ENCODE results near the gene FRAS1. TPM values are rescaled to one million over a fixed set of nuclear protein-coding genes. Genes with fewer than 3 reads are reported as not detected.

FRAS1 gene
- total and polyA plus RNA-seq, 2 donors (not counting 1 experiment from before 2014, with no cell fraction given), result 0.03 to 0.12 TPM

GRCh38 chr4:78058591-78059523 lies 1.7 kb downstream of the FRAS1 start:
- DNase-seq (peak; percentile 42), ATAC-seq (ENCODE audit: low read depth) (no peak)
- Histone ChIP-seq H3K27me3 (replicated peaks in 1 of 4; ENCODE audit: control extremely low read depth in 1 of 4, control insufficient read depth in 3 of 4, insufficient read depth in 4 of 4, low read length in 3 of 4) (peaks cover 0 to 59% (median 35%) of the 10 kb centered on the region in 4 experiments), H4K20me1 (ENCODE audit: control insufficient read depth, insufficient read depth, low read length, poor library complexity, severe bottlenecking) (no peaks in the 10 kb centered on the region), H3K36me3 (replicated peaks in 1 of 2; ENCODE audit: control extremely low read depth in 1 of 2, control insufficient read depth in 1 of 2, extremely low read depth in 1 of 2, insufficient read depth in 2 of 2, low read length in 1 of 2) (no peaks in the 10 kb centered on the region), H3K27ac (ENCODE audit: low read length in 2 of 2) (no peak overlapping the region), H3K79me2 (ENCODE audit: control insufficient read depth, insufficient read depth, low read length) (no peaks in the 10 kb centered on the region), H3K9ac (ENCODE audit: low read length) (peak overlapping the region; percentile 80), H2AFZ (ENCODE audit: insufficient read depth, low read depth, low read length, poor library complexity, severe bottlenecking) (peak overlapping the region; percentile 82), H3K4me1 (ENCODE audit: control insufficient read depth in 2 of 2, insufficient read depth in 2 of 2, low read length in 2 of 2) (peaks cover 27 to 36% of the 10 kb centered on the region in 2 donors), H3K4me3 (ENCODE audit: control extremely low read depth in 1 of 5, extremely low read depth in 1 of 5, insufficient read depth in 1 of 5, low read depth in 2 of 5, low read length in 4 of 5) (peak overlapping the region; percentile 51 to 92 (median 64)), H3K4me2 (replicated peaks; ENCODE audit: low read depth, low read length, poor library complexity, severe bottlenecking) (peak overlapping the region; percentile 96), H3K9me3 (ENCODE audit: control extremely low read depth in 1 of 3, control insufficient read depth in 2 of 3, insufficient read depth in 1 of 3, low read length in 2 of 3) (peaks cover 0 to 23% (median 0%) of the 10 kb centered on the region in 3 donors)
- ChIA-PET CTCF (interaction anchor here (0.6 to 2.0 kb wide), 10 partner anchors 8 to 1868 kb away, joined by 3 to 18 read pairs (median 4); no protein-coding TSS in a partner anchor), POLR2A (no interaction called here)
- peaks cover 27% of the 10 kb centered on the region for H3K4me1 Mint-ChIP-seq
- H3K4me3 Mint-ChIP-seq, result peak overlapping the region; percentile 90
- intact Hi-C loops (cut with micrococcal nuclease), result no loop called here
- no peak overlapping the region for H3K27ac Mint-ChIP-seq
- under 1% methylated on average over 40 of the region's 54 CpGs for WGBS (ENCODE audit: insufficient coverage)
- H3K9me3 Mint-ChIP-seq (ENCODE audit: insufficient read depth), result no peaks in the 10 kb centered on the region
- H3K27me3 Mint-ChIP-seq, result peaks cover 55% of the 10 kb centered on the region
- TF ChIP-seq EZH2 (IDR thresholded peaks at IDR 0.05; ENCODE audit: borderline replicate concordance, insufficient read depth, low read depth, low read length, poor library complexity, severe bottlenecking), result no peak
- TF ChIP-seq, protein P1, sequence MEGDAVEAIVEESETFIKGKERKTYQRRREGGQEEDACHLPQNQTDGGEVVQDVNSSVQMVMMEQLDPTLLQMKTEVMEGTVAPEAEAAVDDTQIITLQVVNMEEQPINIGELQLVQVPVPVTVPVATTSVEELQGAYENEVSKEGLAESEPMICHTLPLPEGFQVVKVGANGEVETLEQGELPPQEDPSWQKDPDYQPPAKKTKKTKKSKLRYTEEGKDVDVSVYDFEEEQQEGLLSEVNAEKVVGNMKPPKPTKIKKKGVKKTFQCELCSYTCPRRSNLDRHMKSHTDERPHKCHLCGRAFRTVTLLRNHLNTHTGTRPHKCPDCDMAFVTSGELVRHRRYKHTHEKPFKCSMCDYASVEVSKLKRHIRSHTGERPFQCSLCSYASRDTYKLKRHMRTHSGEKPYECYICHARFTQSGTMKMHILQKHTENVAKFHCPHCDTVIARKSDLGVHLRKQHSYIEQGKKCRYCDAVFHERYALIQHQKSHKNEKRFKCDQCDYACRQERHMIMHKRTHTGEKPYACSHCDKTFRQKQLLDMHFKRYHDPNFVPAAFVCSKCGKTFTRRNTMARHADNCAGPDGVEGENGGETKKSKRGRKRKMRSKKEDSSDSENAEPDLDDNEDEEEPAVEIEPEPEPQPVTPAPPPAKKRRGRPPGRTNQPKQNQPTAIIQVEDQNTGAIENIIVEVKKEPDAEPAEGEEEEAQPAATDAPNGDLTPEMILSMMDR (IDR thresholded peaks at IDR 0.05), result no peak

- intact Hi-C loops (cut with micrococcal nuclease), result no loop called here
- H3K9ac ChIP-seq (ENCODE audit: low read length), result peak overlapping the region; percentile 80
- Mint-ChIP-seq H3K4me1 (peaks cover 27% of the 10 kb centered on the region), H3K9me3 (ENCODE audit: insufficient read depth) (no peaks in the 10 kb centered on the region), H3K27me3 (peaks cover 57% of the 10 kb centered on the region), H3K4me3 (peak overlapping the region; percentile 90), H3K27ac (no peak overlapping the region)
- H3K4me3 ChIP-seq (ENCODE audit: control extremely low read depth in 1 of 5, extremely low read depth in 1 of 5, insufficient read depth in 1 of 5, low read depth in 2 of 5, low read length in 4 of 5), result peak overlapping the region in 3 of 5 experiments; percentile 64 to 92 (median 75)
- H3K9me3 ChIP-seq (ENCODE audit: control extremely low read depth in 1 of 3, control insufficient read depth in 2 of 3, insufficient read depth in 1 of 3, low read length in 2 of 3), result peaks cover 0 to 23% (median 0%) of the 10 kb centered on the region in 3 donors
- DNase-seq (peak; percentile 59), ATAC-seq (ENCODE audit: low read depth) (peak; percentile 26)
- no peaks in the 10 kb centered on the region for H4K20me1 ChIP-seq (ENCODE audit: control insufficient read depth, insufficient read depth, low read length, poor library complexity, severe bottlenecking)
- H3K27ac ChIP-seq (ENCODE audit: low read length in 2 of 2), result no peak overlapping the region
- no peaks in the 10 kb centered on the region for H3K36me3 ChIP-seq (replicated peaks in 1 of 2; ENCODE audit: control extremely low read depth in 1 of 2, control insufficient read depth in 1 of 2, extremely low read depth in 1 of 2, insufficient read depth in 2 of 2, low read length in 1 of 2)
- peaks cover 27 to 36% of the 10 kb centered on the region in 2 donors for H3K4me1 ChIP-seq (ENCODE audit: control insufficient read depth in 2 of 2, insufficient read depth in 2 of 2, low read length in 2 of 2)
- CTCF ChIA-PET, result interaction anchor here (0.6 to 2.0 kb wide), 10 partner anchors 8 to 1867 kb away, joined by 3 to 18 read pairs (median 4); no protein-coding TSS in a partner anchor
- H3K4me2 ChIP-seq (replicated peaks; ENCODE audit: low read depth, low read length, poor library complexity, severe bottlenecking), result peak overlapping the region; percentile 96
- no peak for TF ChIP-seq EZH2 (IDR thresholded peaks at IDR 0.05; ENCODE audit: borderline replicate concordance, insufficient read depth, low read depth, low read length, poor library complexity, severe bottlenecking)
- TF ChIP-seq, protein P1 (IDR thresholded peaks at IDR 0.05), result peak; percentile 32
- H2AFZ ChIP-seq (ENCODE audit: insufficient read depth, low read depth, low read length, poor library complexity, severe bottlenecking), result peak overlapping the region; percentile 82
- 8% methylated on average over 4 of the region's 7 CpGs for WGBS (ENCODE audit: insufficient coverage)
- peaks cover 0 to 59% (median 35%) of the 10 kb centered on the region in 4 experiments for H3K27me3 ChIP-seq (replicated peaks in 1 of 4; ENCODE audit: control extremely low read depth in 1 of 4, control insufficient read depth in 3 of 4, insufficient read depth in 4 of 4, low read length in 3 of 4)
- POLR2A ChIA-PET, result no interaction called here
- H3K79me2 ChIP-seq (ENCODE audit: control insufficient read depth, insufficient read depth, low read length), result no peaks in the 10 kb centered on the region
Observed at GRCh38 chr4:78059524-78059889, 2.4 kb downstream of the FRAS1 start.
